Measurements from ENCODE around the gene IL36G.

Gene IL36G

DNA sequence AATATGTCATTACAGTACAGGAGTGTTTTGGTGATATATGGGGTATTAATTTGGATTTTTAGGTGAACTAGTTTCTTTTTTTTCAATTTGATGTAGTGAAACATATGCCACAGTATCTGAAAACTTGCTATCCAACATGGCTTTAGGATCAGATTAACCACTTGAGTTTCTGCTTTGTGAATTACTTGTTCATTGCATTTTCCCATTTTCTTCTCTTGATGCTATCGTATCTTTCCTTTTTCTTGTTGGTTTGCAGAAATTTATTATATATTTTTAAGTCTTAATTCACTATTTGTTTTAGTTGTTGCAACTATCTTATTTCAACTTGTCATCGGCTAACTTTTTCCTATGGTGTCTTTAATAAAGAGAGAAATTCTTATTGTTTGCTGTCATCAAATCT is 36.3 kb downstream of the IL36G start:
- DNase-seq (ENCODE audit: extremely low spot score, insufficient read length, low read depth) (no peak), FAIRE-seq (no peak)

DNA sequence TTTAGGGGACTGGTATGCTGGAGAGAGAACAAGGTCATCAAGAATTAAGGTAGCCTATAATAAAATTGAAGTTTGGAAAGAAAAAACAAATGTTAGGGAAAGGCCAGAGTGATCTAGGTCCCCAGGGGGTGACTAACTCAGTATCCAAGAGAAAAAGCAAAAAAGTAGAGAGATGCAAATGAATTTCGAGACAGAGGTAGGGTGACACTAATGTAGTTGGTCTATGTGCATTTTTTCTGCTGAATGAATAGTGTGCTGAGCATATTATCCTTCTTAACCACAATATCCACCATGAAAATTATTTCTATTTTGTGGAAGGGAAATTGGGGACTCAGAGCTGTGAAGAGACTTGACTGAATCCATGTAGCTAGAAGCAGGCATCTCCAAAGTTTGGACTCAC is 37.2 kb downstream of the IL36G start:
- FAIRE-seq (no peak), DNase-seq (ENCODE audit: extremely low spot score, insufficient read length, low read depth) (no peak)

DNA sequence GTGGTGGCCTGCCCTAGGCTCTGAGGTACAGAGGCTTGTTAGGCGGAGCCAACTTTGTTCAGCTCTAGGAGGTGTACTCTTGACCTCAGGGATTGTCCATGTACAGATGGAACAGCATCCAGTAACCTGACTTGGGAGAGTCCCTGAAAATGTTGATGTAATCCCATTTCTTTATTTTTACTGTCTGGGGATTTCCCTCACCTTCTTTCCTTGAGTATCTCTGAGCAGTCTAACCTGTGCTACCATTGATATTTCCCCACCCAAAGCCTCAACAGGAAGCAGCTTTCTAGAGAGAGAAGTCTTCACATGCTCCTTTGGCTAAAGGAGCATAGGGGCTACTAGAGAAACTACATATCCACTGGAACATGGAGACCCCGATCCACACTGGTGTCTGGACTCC is 37.8 kb downstream of the IL36G start:
- FAIRE-seq (no peak), DNase-seq (ENCODE audit: extremely low spot score, insufficient read length, low read depth) (no peak)

DNA sequence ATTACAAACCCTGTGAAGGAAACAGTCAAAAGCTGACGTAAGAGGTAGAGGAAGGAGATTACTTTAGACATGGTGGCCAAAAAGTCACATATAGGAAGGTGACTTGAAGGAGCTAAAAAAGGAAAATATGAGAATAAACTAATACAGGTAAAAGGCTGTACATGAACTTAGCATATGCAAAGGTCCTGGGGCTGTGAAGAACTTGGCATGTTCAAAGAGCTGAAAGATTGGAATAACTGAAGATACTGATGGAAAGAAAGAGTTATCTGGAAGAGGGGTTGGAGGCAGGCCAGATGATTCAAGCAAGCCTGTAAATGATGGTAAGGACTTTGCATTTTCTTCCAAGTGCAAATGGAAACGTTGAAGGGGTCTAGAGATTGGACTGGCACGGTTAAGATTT is 40.7 kb downstream of the IL36G start:
- FAIRE-seq, result no peak
- DNase-seq (ENCODE audit: extremely low spot score, insufficient read length, low read depth), result no peak

DNA sequence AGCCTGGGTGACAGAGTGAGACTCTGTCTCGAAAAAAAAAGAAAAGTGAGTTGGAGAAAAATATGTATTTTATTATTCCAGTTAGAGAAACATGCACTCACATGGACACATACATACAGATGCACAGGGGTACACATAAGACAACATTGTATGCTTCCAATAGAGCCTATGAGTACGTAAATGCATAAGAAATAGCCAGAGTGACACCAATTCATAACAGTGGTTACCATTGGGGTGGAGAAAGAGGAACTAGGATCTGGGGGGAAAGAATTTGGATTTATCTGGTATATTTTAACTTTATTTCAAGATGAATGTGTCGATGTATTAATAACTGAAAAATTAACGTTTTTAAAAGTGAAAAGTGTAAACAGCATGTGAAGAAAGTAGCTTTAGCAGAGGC is 43.5 kb downstream of the IL36G start:
- DNase-seq (ENCODE audit: extremely low spot score, insufficient read length, low read depth) (no peak), FAIRE-seq (no peak)

DNA sequence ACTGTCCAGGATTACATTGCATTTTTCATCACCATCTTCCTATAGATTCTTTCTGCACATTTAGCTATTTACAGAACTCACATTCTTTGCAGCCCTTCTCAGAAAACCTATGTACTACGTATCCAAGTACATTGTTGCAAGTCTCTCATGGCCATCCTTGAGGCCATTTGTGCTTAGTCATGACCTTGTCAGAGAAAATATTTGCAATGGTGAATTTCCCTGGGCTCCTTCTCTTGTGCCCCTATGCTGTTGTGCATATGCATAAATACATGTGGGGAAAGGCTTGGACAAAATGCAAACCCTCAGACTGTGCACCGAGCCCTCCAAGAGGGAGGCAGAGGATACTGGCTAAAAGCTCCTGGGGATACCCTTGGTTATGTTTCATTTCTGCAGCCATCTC is 47.0 kb downstream of the IL36G start:
- DNase-seq (ENCODE audit: extremely low spot score, insufficient read length, low read depth), result no peak
- no peak for FAIRE-seq

DNA sequence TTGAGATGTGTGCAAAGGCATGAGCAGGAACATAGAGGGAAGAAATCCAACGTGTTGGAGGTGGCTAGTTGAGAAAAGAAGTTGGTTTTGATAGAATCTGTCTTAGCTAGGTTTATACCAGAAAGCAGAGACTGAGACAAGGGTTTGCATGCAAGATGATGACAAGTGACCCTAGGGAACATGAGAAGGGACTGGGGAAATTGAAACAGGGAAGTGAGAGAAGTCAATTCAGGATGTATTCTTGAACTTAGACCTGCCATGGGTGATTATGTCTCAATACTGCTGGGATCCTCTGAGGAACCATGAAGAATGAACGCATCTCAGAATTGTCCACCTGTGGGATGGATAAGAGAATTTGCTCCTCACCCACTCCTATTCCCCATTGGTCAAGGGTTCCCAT is 47.9 kb downstream of the IL36G start:
- no peak for DNase-seq (ENCODE audit: extremely low spot score, insufficient read length, low read depth)
- no peak for FAIRE-seq

DNA sequence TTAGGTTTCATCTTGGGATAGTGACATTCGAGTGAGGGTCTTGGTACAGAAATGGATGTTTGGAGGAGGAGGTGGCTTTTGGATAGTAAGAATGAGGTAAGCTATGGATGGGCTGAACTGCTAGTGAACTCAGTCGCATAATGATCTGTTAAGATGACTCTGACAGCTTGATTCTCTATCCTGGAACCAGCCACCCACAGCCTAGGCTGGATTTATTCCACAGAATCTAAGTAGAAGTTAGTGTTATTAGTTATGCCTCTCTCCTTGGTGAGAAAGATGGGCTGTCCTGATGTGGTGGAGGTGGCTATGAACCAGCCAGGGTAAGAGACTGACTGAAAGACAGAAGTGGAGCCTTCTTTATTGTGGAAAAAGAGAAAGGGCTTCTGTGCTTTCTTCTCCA is 49.9 kb downstream of the IL36G start:
- DNase-seq (ENCODE audit: extremely low spot score, insufficient read length, low read depth) (no peak), FAIRE-seq (no peak)

DNA sequence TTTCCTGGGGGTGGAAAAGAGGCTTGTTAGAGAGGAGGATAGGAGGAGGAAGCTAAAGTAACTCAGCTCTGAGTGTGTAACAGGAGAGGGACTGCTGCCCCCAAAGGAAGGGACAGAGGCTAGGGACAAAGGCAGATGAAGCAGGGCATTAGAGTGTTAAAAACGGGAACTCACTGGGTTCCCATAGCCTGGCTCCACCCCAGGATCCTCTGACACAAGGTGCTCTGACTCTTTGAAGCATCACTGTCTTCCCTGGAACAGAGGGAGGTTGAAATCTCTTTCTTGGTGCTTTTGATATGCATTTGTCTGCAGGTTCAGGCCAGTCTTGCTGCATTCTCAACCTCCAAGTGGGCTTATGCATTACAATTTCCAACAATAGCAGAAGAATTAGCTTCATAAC is 50.3 kb downstream of the IL36G start:
- FAIRE-seq (no peak), DNase-seq (ENCODE audit: extremely low spot score, insufficient read length, low read depth) (no peak)

DNA sequence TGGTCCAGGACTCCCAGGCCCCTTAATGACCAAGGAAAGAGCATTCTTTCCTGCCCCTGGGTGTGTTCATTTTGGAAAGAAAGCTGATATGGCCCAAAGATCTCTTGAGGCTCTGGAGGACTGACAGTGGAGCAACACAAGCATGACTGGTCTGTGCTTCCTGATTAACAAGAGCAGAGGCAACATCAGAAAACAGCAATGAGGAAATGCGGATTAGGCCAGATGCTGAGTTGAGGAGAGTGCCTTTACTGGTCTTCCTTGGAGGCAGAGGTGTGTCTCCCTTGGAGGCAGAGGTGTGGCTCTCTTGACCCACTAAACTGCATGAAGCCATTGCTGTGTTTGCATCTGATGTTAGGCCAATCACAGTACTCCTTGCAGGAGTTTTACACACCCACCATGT is 54.9 kb downstream of the IL36G start:
- DNase-seq (ENCODE audit: extremely low spot score, insufficient read length, low read depth), result no peak
- FAIRE-seq, result no peak

DNA sequence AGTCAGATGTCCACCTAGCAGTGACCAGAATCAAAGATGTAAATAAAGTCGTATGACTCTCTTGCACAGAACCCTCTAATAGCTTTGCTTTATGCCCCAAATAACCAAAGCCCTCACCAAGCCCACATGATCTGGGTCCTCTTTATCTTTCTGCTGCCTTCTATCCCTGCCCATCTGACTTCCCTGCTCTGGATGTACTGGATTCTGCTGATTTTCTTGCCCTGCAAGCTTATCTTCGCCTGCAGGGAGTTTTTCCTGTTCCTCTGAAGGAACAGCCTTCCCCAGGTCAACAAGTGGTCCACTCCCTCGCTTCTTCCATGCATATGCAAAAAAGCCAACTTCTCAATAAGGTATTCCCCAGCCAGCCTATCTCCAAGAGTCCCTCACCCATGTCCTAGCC is 56.2 kb downstream of the IL36G start:
- DNase-seq (ENCODE audit: extremely low spot score, insufficient read length, low read depth) (no peak), FAIRE-seq (no peak)
